ENCODE data around the gene PLPP7.

GRCh38 chr9:131254626-131255025, 34.9 kb upstream of the PLPP7 start:
- TF ChIP-seq POLR2A (IDR thresholded peaks at IDR 0.05) (no peak), CTCF (IDR thresholded peaks at IDR 0.05) (no peak)
